Umbilical cord (tissue), 2 donors: ENCODE measurements around the gene GNG7. TPM values are rescaled to one million over a fixed set of nuclear protein-coding genes. Genes with fewer than 3 reads are reported as not detected.
"Not testable (repeated sequence)": the region's sequence is repeated elsewhere in the genome, so short reads cannot be mapped to it uniquely, and the experiment has no call there.

ENCODE experiments used
- DNase-seq: peaks from one replicate; pipeline ENCODE4 v3.0.0-alpha.2; 2015; ENCODE audit warnings: low spot score
- total RNA-seq: library from RNA; depleted of rRNA; stranded (reverse); fragments of >200 nt; gene quantifications from one replicate; pipeline ENCODE4 v1.2.3, GENCODE V29; 2014; ENCODE audit warnings: low replicate concordance; ENCODE audit not compliant: insufficient read depth

The GNG7 gene
- total RNA-seq, 1 donor from 2014 or later = 0.48 TPM

- DNase-seq = peak; percentile 78
Observed at GRCh38 chr19:2603334-2603733, 99.2 kb downstream of the GNG7 start.

DNA sequence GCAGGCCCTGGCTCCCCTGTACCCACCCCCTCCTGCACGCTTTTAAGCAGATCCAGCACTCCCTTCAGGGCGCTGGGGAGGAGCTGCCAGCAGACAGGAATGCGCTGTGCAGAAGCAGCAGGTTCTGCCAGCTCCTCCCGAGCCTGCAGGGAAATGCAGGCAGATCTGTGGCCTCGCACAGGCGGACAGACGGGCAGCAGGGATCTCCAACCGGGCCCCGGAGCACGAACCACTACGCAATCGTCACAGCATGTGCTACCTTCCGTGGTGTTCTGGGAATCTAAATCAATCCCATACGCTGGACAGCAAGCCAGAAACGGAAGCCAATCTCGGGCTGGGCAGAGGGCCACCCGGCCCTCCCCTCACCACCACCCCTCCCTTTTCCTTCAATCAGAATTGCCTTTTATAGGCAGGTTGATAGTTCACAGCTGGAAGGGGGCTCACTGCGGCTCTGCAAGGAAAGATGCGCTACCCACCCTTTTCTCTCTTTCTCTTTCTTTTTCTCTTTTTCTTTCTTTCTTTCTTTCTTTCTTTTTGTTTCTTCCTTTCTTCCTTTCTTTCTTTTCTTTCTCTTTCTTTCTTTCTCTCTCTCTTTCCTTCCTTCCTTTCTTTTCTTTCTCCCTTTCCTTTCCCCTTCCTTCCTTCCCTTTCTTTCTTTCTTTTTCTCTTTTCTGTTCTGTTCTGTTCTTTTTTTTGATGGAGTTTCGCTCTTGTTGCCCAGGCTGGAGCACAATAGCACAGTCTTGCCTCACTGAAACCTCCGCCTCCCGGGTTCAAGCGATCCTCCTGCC is 99.9 kb downstream of the GNG7 start:
- DNase-seq = peak; percentile 94

DNA sequence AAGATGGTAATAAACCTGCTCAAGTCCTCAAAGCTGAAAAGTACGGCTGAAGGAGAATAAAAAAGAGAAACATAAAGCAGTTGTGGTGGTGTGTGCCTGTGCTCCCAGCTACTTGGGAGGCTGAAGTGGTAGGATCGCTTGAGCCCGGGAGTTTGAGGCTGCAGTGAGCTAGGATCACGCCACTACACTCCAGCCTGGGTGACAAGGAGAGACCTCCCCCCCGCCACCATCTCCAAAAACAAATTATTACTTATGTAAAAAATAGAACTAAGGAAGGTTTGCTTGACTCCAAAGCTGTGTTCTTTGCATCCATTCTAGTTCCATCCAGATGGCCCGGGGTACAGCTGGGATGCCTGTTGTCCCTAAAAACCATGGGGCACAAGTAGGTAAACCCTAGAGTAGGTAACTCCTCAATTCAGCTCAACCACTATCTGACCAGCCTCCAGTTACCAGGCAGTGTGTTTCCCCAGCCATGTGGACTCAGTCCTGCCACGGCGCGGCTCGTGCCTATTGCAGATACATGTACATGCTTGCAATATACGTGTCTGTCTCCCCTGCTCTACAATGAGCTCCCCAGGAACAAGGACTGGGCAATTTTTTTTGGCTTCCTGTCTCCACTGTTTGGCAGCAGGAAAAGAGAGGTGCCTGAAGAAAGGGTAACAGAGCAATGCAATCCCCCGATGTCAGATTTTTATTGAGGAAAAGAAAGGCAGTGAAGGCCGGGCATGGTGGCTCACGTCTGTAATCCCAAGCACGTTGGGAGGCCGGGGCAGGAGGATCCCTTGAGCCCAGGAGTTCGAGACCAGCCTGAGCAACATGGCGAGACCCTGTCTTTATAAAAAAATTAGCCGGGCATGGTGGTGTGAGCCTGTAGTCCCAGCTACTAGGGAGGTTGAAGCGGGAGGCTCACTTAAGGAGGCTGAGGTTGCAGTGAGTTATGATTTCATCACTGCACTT is 101.3 kb downstream of the GNG7 start:
- no peak for DNase-seq

- no peak for DNase-seq
Observed at GRCh38 chr19:2594319-2594718, 108.2 kb downstream of the GNG7 start.

GRCh38 chr19:2592824-2593223 is 109.7 kb downstream of the GNG7 start:
- no peak for DNase-seq

DNA sequence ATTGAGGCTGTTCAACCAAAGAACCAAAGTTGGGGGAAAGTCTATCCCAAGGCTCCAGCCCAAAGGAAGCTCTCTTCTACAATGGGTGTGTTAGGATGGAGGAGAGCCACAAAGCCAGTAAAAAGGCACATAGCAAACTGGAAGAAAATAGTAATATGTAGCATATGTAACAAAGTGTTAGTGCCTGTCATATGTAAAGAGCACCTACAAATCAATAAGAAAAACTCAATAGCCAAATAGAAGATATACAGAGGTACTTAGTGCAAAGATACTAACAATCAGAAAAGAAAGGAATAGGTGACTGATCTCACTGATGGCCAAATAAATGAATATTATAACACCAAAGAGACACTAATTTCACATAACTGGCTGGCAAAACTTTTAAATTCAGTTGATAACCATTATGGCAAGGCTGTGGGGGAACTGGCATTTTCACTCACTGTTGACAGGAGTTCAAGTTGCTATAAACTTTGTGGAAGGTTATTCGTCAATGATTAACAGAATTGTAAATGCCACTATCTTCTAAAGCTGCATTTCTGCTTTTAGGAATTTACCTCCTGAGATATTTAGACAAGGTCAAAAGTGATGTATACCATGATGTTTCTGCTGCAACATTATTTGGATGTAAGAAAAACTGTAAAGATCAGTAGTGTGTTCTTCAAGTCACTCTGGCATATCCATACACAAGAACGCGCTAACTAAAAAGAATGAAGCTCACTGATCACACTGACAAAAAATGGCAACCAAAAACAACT is 110.8 kb downstream of the GNG7 start:
- no peak for DNase-seq

- no peak for DNase-seq
Observed at GRCh38 chr19:2590630-2591399, 111.7 kb downstream of the GNG7 start.

DNA sequence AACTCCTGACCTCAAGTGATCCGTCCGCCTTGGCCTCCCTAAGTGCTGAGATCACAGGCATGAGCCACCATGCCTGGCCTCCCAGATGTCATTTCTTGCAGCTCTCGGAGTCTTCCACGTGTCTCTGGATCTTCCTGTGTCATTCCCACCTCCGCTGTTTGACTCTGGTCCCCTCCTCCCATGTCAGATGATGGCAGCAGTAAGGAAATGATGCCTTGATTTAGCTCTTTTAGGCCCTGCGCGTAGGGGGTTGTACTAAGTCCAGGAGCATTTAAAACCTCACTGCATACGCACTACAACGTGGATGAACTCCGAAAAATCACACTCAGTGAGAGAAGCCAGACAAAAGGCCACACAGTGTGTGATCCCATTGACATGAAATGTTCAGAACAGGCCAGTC is 113.1 kb downstream of the GNG7 start:
- DNase-seq = no peak

- DNase-seq = no peak
Observed at GRCh38 chr19:2588081-2588777, 114.3 kb downstream of the GNG7 start.

DNA sequence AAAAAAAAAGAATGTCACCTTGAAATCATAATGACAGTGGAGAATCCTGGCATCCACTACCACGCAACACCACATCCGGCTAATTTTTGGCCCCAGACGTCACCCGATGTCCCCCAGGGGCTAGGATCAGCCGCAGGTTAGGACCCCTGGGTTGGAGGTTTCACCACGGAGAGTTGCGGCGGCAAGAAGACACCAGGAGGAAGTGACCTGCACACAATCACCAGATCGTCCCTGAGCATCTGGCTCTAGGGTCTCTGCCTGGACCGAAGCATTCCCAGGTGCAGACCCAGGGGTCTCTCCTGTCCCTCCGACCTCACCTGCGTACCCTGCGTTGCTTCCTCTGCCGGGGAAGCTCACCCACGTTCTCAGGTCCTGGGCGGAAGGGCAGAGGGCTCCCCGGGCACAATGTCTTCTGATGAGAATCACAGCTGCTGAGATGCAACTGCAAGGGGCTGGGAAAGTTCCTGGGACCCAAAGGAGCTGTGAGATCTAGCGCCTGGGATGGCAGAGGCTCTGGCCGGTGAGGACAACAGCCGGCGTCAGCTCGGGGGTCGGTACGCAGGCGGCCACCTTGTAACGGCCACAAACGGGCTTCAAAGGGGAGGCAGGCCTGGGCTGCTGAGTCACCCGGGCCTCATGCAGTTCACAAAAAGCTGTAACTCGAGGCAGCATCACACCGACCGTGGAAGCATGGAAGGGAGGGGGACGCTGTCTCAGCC is 115.3 kb downstream of the GNG7 start:
- DNase-seq = no peak

DNA sequence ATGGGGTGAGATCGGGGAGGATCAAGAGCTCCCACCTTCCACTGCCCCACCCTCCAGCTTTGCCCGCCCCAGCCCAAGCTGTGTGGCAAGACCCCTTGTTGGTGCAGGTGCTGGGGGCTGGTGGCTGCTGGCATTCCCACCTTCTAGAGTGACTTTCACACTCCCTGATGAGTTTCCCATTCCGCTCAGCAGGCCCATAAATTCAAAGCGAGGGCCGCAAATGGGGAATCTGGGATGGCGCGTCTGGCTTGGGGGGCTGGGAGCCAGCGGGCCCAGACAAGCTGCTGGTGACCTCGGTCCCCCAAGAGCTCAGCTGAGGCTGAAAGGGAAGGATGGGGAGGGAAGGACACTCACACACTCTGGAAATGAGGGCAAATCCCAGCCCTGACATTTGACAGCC is 116.3 kb downstream of the GNG7 start:
- no peak for DNase-seq

DNA sequence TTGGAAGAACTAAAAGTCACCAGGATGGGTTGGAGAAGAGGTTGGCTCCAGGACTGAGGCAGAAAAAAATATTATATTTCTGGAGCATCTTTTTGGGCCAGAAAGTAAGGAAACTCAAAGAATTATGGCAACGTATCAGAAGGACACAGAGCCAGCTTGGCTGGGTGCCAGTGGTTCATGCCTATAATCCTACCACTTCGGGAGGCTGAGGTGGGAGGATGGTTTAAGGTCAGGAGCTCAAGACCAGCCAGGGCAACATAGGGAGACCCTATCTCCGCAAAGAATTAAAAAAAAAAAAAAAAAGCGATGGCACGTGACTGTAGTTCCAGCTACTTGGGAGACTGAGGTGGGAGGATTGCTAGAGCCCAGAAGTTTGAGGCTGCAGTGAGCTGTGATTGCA is 118.5 kb downstream of the GNG7 start:
- DNase-seq = no peak

DNA sequence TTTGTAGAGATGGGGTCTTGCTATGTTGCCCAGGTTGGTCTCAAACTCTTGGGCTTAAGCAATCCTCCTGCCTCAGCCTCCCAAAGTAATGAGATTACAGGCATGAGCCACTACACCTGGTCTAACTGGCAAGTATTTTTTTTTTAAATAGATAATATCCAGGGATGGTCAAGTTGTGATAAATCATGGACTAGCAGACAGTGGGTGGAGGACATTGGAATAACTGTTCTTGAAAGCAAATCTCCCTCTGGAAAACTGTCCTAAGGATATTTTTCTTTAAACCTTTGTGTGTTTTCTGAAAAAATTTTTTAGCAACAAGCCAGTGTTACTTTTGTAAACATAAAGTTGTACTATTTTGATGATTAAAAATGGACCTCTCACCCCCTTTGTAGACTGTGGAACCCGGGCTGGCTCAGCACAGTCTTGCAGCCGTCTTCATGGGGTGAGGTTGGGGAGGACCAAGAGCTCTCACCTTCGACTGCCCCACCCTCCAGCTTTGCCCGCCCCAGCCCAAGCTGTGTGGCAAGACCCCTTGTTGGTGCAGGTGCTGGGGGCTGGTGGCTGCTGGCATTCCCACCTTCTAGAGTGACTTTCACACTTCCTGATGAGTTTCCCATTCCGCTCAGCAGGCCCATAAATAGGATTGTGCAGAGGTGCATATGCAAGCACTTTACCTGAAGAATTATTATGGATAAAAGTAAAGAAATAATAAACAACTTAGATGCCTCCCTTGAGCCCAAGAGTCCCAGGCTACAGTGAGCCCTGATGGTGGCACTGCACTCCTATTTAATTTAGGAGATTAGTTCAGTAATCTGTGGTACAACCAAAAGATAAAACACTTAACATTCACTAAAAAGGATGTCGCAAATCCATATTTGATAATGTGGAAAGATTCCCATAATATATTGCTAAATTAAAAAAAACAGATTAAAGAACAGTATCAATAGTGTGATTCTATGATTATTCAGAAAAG is 119.2 kb downstream of the GNG7 start:
- DNase-seq = no peak

DNA sequence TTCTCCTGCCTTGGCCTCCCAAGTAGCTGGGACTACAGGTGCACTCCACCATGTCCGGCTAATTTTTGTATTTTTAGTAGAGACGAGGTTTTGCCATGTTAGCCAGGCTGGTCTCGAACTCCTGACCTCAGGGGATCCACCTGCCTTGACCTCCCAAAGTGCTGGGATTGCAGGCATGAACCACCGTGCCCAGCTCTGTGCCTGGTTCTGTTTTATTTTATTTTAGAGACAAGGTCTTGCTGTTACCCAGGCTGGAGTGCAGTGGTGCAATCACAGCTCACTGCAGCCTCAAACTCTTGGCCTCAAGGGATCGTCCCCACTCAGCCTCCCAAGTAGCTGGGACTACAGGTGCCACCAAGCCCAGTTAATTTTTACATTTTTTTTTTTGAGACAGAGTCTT is 122.1 kb downstream of the GNG7 start:
- DNase-seq = not testable (repeated sequence)

- no peak for DNase-seq
Observed at GRCh38 chr19:2579678-2580280, 122.7 kb downstream of the GNG7 start.

GRCh38 chr19:2578901-2579677 is 123.4 kb downstream of the GNG7 start:
- peak; percentile 91 for DNase-seq

- DNase-seq = peak; percentile 62
Observed at GRCh38 chr19:2578391-2578890, 124.1 kb downstream of the GNG7 start.
